Endodermal cell (in vitro differentiated cells): Measurements from ENCODE around the gene MAP3K2. TPM values are rescaled to one million over a fixed set of nuclear protein-coding genes. Genes with fewer than 3 reads are reported as not detected.

Source experiments
- DNase-seq: peaks from one replicate; pipeline ENCODE4 v3.0.0-alpha.2; 2017
- H3K27ac ChIP-seq: 2 replicates; pipeline ENCODE4 v1.5.1; 2013; ENCODE audit warnings: mild to moderate bottlenecking, low read depth, low read length, moderate library complexity
- H3K27me3 ChIP-seq: 2 replicates; pipeline ENCODE4 v1.6.1; 2013; ENCODE audit warnings: mild to moderate bottlenecking, low read length, moderate library complexity; ENCODE audit not compliant: insufficient read depth, control insufficient read depth, poor library complexity, severe bottlenecking
- H3K36me3 ChIP-seq: 2 replicates; pipeline ENCODE4 v1.7.0; 2013; ENCODE audit warnings: mild to moderate bottlenecking, low read length, moderate library complexity; ENCODE audit not compliant: control insufficient read depth, insufficient read depth
- H3K4me1 ChIP-seq: one replicate; pipeline ENCODE4 v1.7.0; 2013; ENCODE audit warnings: low read length; ENCODE audit not compliant: control insufficient read depth, insufficient read depth
- H3K4me3 ChIP-seq: 2 replicates; pipeline ENCODE4 v1.5.1; 2013; ENCODE audit warnings: mild to moderate bottlenecking, low read length, moderate library complexity
- H3K9ac ChIP-seq: 2 replicates; pipeline ENCODE4 v1.6.1; 2013; ENCODE audit warnings: mild to moderate bottlenecking, low read length, moderate library complexity; ENCODE audit not compliant: poor library complexity, severe bottlenecking; ENCODE audit errors: extremely low read depth
- H3K9me3 ChIP-seq: 2 replicates; pipeline ENCODE4 v1.6.1; 2013; ENCODE audit warnings: mild to moderate bottlenecking, low read length, moderate library complexity; ENCODE audit not compliant: control insufficient read depth
- H3K27ac Mint-ChIP-seq: 2 replicates; pipeline ENCODE4 v1.8.0; 2020; ENCODE audit warnings: mixed read lengths
- H3K27me3 Mint-ChIP-seq: 2 replicates; pipeline ENCODE4 v1.8.0; 2021; ENCODE audit warnings: mild to moderate bottlenecking, mixed read lengths; ENCODE audit not compliant: insufficient read depth
- H3K36me3 Mint-ChIP-seq: 2 replicates; pipeline ENCODE4 v1.8.0; 2020; ENCODE audit warnings: low read depth, mixed read lengths
- H3K4me1 Mint-ChIP-seq: 2 replicates; pipeline ENCODE4 v1.8.0; 2020; ENCODE audit warnings: mixed read lengths
- H3K4me3 Mint-ChIP-seq: 2 replicates; pipeline ENCODE4 v1.8.0; 2020; ENCODE audit warnings: mild to moderate bottlenecking, moderate library complexity, mixed read lengths
- H3K9me3 Mint-ChIP-seq: 2 replicates; pipeline ENCODE4 v1.8.0; 2020; ENCODE audit warnings: mild to moderate bottlenecking, mixed read lengths
- CTCF ChIP-seq: fragments of 200-600 bp; sonication (generic); conservative IDR thresholded peaks from 2 replicates; pipeline ENCODE4 v1.5.0; 2021; ENCODE audit warnings: antibody characterized with exemption, mild to moderate bottlenecking
- WGBS, 2 experiments: methylation state at CpG; one replicate each; pipeline versions ENCODE4 v1.1.5 to v1.1.7; 2013; ENCODE audit warnings: missing lambda C conversion rate in 2 of 2, mixed read lengths in 1 of 2; ENCODE audit not compliant: insufficient coverage in 1 of 2, insufficient read length in 1 of 2; 5-methylcytosine and 5-hydroxymethylcytosine counted together
- total RNA-seq, 2 donors: library from RNA; stranded (reverse); fragmentation: NEBNext Ultra II Directional in 1 of 2; extraction: Animal tissue kit (Norgen Biotek cat#: 25700) in 1 of 2; gene quantifications; 2 replicates in 1 of 2; 3 replicates in 1 of 2; pipeline ENCODE4 v1.2.1, GENCODE V29; 2021

Gene MAP3K2
- total RNA-seq, 2 donors from 2014 or later: 27.9 to 31.6 TPM

DNA sequence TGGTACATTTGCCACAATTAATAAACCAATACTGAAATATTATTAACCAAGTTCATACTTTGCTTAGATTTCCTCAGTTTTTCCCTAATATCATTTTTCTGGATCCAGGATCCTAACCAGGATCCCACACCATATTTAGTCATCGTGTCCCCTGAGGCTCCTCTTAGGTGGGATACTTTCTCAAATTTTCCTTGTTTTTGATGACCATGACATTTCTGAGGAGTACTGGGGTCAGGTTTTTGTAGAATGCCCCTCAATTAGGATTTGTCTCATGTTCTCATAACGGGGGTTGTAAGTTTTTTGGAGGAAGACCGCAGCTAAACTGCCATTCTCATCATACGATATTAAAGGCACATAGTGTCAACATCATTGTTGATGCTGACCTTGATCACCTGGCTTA is 78.3 kb downstream of the MAP3K2 start:
- no peaks in the 10 kb centered on the region for H3K4me1 Mint-ChIP-seq
- WGBS, 2 experiments: 95 to 96% methylated on average over 4 of the region's 4 CpGs
- no peaks in the 10 kb centered on the region for H3K27me3 ChIP-seq
- no peaks in the 10 kb centered on the region for H3K27me3 Mint-ChIP-seq
- H3K4me3 ChIP-seq: no peak overlapping the region
- H3K27ac ChIP-seq: no peak overlapping the region
- H3K4me1 ChIP-seq: no peaks in the 10 kb centered on the region
- peaks cover 21% of the 10 kb centered on the region for H3K36me3 Mint-ChIP-seq
- H3K27ac Mint-ChIP-seq: no peak overlapping the region
- H3K4me3 Mint-ChIP-seq: no peak overlapping the region
- no peak for TF ChIP-seq CTCF
- DNase-seq: no peak
- no peaks in the 10 kb centered on the region for H3K9me3 Mint-ChIP-seq
- peaks cover 68% of the 10 kb centered on the region for H3K36me3 ChIP-seq
- H3K9ac ChIP-seq: no peak overlapping the region
- no peaks in the 10 kb centered on the region for H3K9me3 ChIP-seq

- 87 to 96% methylated on average over 7 of the region's 7 CpGs for WGBS, 2 experiments
- H3K36me3 ChIP-seq: peaks cover 60% of the 10 kb centered on the region
- Mint-ChIP-seq H3K36me3 (peaks cover 14% of the 10 kb centered on the region), H3K27ac (no peak overlapping the region), H3K27me3 (no peaks in the 10 kb centered on the region), H3K4me3 (no peak overlapping the region), H3K4me1 (no peaks in the 10 kb centered on the region), H3K9me3 (no peaks in the 10 kb centered on the region)
- H3K27me3 ChIP-seq: no peaks in the 10 kb centered on the region
- no peak for TF ChIP-seq CTCF
- H3K4me3 ChIP-seq: no peak overlapping the region
- H3K9me3 ChIP-seq: no peaks in the 10 kb centered on the region
- H3K9ac ChIP-seq: no peak overlapping the region
- no peaks in the 10 kb centered on the region for H3K4me1 ChIP-seq
- H3K27ac ChIP-seq: no peak overlapping the region
- no peak for DNase-seq
These were observed 79.1 kb downstream of the MAP3K2 start for GRCh38 chr2:127308586-127309138.

GRCh38 chr2:127305990-127306585 is 81.7 kb downstream of the MAP3K2 start:
- no peaks in the 10 kb centered on the region for H3K27me3 Mint-ChIP-seq
- no peaks in the 10 kb centered on the region for H3K4me1 ChIP-seq
- H3K4me1 Mint-ChIP-seq: no peaks in the 10 kb centered on the region
- no peaks in the 10 kb centered on the region for H3K9me3 ChIP-seq
- DNase-seq: no peak
- H3K27ac ChIP-seq: no peak overlapping the region
- no peak overlapping the region for H3K27ac Mint-ChIP-seq
- no peaks in the 10 kb centered on the region for H3K27me3 ChIP-seq
- H3K4me3 ChIP-seq: no peak overlapping the region
- H3K9me3 Mint-ChIP-seq: no peaks in the 10 kb centered on the region
- no peak overlapping the region for H3K9ac ChIP-seq
- H3K36me3 Mint-ChIP-seq: peaks cover 3% of the 10 kb centered on the region
- no peak for TF ChIP-seq CTCF
- H3K4me3 Mint-ChIP-seq: no peak overlapping the region
- H3K36me3 ChIP-seq: peaks cover 40% of the 10 kb centered on the region
- WGBS, 2 experiments: 91 to 100% methylated on average over 1 to 3 of the region's 4 CpGs
